Naive thymus-derived CD4-positive, alpha-beta T cell (primary cell): Measurements from ENCODE around the gene PTP4A1. TPM values are rescaled to one million over a fixed set of nuclear protein-coding genes. Genes with fewer than 3 reads are reported as not detected.
A peak's percentile ranks its signal among the peaks of the same experiment; 100 is the strongest.

Experiments used
- ATAC-seq: fragments of 150-1000 bp; cut with Tn5 transposase; 2 replicates; pipeline ENCODE4 v1.10.0; 2021; ENCODE audit warnings: mild to moderate bottlenecking, moderate library complexity
- CTCF ChIA-PET: fragments of 350-600 bp; sonication (Branson Sonifier 250); formaldehyde crosslinking; loops from one replicate; lab custom pipeline; 2021; ENCODE audit warnings: antibody characterized with exemption; lab: Charles Lee
- POLR2A ChIA-PET: fragments of 350-600 bp; sonication (Branson Sonifier 250); formaldehyde crosslinking; loops from one replicate; lab custom pipeline; 2021; ENCODE audit warnings: antibody characterized with exemption, inconsistent platforms; lab: Charles Lee
- DNase-seq, 9 donors: peaks; one replicate each; pipeline versions ENCODE4 v3.0.0 to v3.0.0-alpha.2; 2020 to 2022; ENCODE audit warnings: mixed read lengths in 1 of 9
- H3K27ac ChIP-seq: one replicate; pipeline ENCODE4 v1.7.0; 2013; ENCODE audit warnings: mild to moderate bottlenecking, low read depth, low read length, moderate library complexity
- H3K27me3 ChIP-seq, 2 donors: one replicate each; pipeline ENCODE4 v1.7.0; 2013; ENCODE audit warnings: low read length in 2 of 2, mild to moderate bottlenecking in 2 of 2, moderate library complexity in 2 of 2; ENCODE audit not compliant: control insufficient read depth in 2 of 2, insufficient read depth in 2 of 2
- H3K36me3 ChIP-seq, 3 experiments: 1 replicate in 2 of 3; 2 replicates in 1 of 3; pipeline ENCODE4 v1.7.0; 2013; ENCODE audit warnings: low read length in 3 of 3, mild to moderate bottlenecking in 3 of 3, moderate library complexity in 1 of 3; ENCODE audit not compliant: insufficient read depth in 3 of 3, control insufficient read depth in 2 of 3
- H3K4me1 ChIP-seq, 2 donors: one replicate each; pipeline ENCODE4 v1.7.0; 2013; ENCODE audit warnings: low read length in 2 of 2, mild to moderate bottlenecking in 2 of 2, moderate library complexity in 1 of 2; ENCODE audit not compliant: control insufficient read depth in 2 of 2, insufficient read depth in 2 of 2
- H3K4me3 ChIP-seq: 2 replicates; pipeline ENCODE4 v1.7.0; 2013; ENCODE audit warnings: mild to moderate bottlenecking, low read length
- H3K9me3 ChIP-seq, 3 experiments: 1 replicate in 2 of 3; 2 replicates in 1 of 3; pipeline ENCODE4 v1.7.0; 2013; ENCODE audit warnings: low read length in 3 of 3; ENCODE audit not compliant: control insufficient read depth in 2 of 3
- H3K27ac Mint-ChIP-seq, 9 donors: one replicate each; pipeline ENCODE4 v1.8.0; 2020 to 2022; ENCODE audit warnings: mixed read lengths in 9 of 9, mild to moderate bottlenecking in 8 of 9, moderate library complexity in 5 of 9, inconsistent platforms in 2 of 9
- H3K27me3 Mint-ChIP-seq, 5 donors: one replicate each; pipeline ENCODE4 v1.8.0; 2021 to 2022; ENCODE audit warnings: mixed read lengths in 5 of 5, mild to moderate bottlenecking in 1 of 5
- H3K36me3 Mint-ChIP-seq, 5 donors: one replicate each; pipeline ENCODE4 v1.8.0; 2020 to 2022; ENCODE audit warnings: mixed read lengths in 5 of 5, mild to moderate bottlenecking in 3 of 5, inconsistent platforms in 1 of 5
- H3K4me1 Mint-ChIP-seq, 7 donors: one replicate each; pipeline ENCODE4 v1.8.0; 2020 to 2022; ENCODE audit warnings: mixed read lengths in 7 of 7, mild to moderate bottlenecking in 3 of 7, inconsistent platforms in 1 of 7
- H3K4me3 Mint-ChIP-seq, 10 donors: one replicate each; pipeline ENCODE4 v1.8.0; 2020 to 2022; ENCODE audit warnings: mild to moderate bottlenecking in 10 of 10, mixed read lengths in 10 of 10, moderate library complexity in 6 of 10, inconsistent platforms in 2 of 10
- H3K9me3 Mint-ChIP-seq, 11 donors: one replicate each; pipeline ENCODE4 v1.8.0; 2020 to 2022; ENCODE audit warnings: mixed read lengths in 11 of 11, mild to moderate bottlenecking in 4 of 11, inconsistent platforms in 1 of 11, moderate library complexity in 1 of 11
- intact Hi-C, 2 donors: fragments of 100-400 bp; cut with micrococcal nuclease; formaldehyde crosslinking; loops; one replicate each; pipeline ENCODE4 v1.15.1; 2023
- polyA plus RNA-seq, 2 donors: library from polyadenylated mRNA; unstranded; fragments of 300-500 nt; fragmentation: Illumina TruSeq; gene quantifications; one replicate each; pipeline ENCODE4 v1.2.3, GENCODE V29; 2021
- total RNA-seq, 6 experiments: library from RNA in 5 of 6; stranded (reverse) in 5 of 6; gene quantifications; 1 replicate in 5 of 6; 2 replicates in 1 of 6; pipeline ENCODE4 v1.2.3 and lab custom pipeline; 2021 to 2026

PTP4A1 gene
- total and polyA plus RNA-seq, 7 experiments from 2014 or later = 26.4 to 165 (median 47.5) TPM

DNA sequence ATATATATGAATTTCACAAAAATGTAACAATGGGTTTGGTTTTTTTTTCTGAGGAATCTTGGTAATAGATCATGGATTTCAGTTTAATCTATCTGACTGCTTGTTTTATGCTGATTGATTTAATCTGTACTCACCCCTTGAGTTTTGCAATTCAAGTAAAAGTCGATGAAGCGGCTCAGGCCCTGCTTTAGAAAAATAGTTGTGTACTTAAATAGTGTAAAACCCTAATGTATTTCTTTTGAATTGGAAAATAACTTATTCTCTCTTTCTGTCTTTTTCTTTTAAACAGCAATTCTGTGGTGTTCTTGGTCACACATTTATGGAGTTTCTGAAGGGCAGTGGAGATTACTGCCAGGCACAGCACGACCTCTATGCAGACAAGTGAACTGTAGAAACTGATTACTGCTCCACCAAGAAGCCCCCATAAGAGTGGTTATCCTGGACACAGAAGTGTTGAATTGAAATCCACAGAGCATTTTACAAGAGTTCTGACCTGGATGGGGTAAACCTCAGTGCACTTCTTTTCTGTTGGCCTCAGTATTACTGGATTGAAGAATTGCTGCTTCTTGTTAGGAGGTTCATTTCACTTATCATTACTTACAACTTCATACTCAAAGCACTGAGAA lies 4.0 kb downstream of the PTP4A1 start:
- H3K27ac Mint-ChIP-seq = peak overlapping the region in 1 of 9 donors; percentile 38
- POLR2A ChIA-PET = interaction anchor here (1.0 kb wide), 1 partner anchor 60 kb away, joined by 4 read pairs; the partner anchor contains the start of gene PHF3
- H3K36me3 Mint-ChIP-seq = peaks cover 9 to 30% (median 27%) of the 10 kb centered on the region in 5 donors
- H3K27me3 Mint-ChIP-seq = no peaks in the 10 kb centered on the region
- DNase-seq = no peak
- ATAC-seq = no peak
- Histone ChIP-seq H3K4me3 (no peak overlapping the region), H3K27me3 (no peaks in the 10 kb centered on the region), H3K9me3 (no peaks in the 10 kb centered on the region), H3K27ac (no peak overlapping the region), H3K36me3 (peaks cover 10 to 36% (median 19%) of the 10 kb centered on the region in 3 experiments), H3K4me1 (peaks cover 10 to 16% of the 10 kb centered on the region in 2 donors)
- CTCF ChIA-PET = no interaction called here
- H3K4me1 Mint-ChIP-seq = peaks cover 21 to 43% (median 39%) of the 10 kb centered on the region in 7 donors
- H3K4me3 Mint-ChIP-seq = peak overlapping the region in 3 of 10 donors; percentile 5 to 12 (median 10)
- peaks cover 0 to 5% (median 0%) of the 10 kb centered on the region in 11 donors for H3K9me3 Mint-ChIP-seq
- intact Hi-C loops = no loop called here

DNA sequence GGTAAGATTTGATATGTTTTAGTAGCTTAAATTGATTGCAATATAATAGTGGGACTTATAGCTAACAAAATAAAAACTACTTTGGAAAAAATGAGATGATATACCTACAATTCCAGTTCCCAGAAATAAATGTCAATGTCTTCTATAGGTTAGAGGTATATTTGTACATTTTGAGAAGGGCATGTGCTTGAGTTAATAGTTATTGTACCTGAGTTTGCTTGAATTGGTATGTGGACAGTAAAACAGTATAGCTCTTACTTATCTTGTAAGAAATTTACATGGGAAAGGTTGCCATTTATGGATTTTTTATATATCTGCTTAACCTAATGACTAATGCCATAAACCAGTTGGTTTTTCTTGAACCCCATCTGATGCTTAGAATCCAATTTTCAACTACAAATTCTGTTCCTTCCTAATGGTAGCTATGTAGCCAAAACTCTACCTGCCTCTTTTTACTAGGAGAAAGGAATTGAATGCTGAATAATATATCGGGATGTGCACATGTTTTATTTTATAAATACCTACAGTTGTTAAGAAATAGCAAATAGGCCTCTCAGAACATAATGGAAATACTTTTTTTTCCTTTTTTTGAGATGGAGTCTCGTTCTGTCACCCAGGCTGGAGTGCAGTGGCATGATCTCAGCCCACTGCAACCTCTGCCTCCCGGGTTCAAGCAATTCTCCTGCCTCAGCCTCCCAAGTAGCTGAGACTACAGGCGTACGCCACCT lies 4.9 kb downstream of the PTP4A1 start:
- H3K27me3 Mint-ChIP-seq = no peaks in the 10 kb centered on the region
- H3K36me3 ChIP-seq = peaks cover 10 to 36% (median 19%) of the 10 kb centered on the region in 3 experiments

DNA sequence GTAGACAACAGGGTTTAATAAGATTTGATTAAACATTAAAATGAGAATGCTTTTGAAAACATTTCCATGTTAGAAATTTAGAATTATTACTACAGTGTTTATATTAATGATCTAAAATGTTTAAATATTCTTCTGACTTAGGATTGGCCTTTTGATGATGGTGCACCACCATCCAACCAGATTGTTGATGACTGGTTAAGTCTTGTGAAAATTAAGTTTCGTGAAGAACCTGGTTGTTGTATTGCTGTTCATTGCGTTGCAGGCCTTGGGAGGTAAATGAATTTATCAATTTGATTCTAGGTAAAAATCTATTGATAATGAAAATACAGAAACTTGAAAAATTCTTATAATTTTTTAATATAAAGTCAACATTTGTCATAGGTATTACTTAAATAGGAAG lies 6.5 kb downstream of the PTP4A1 start:
- CTCF ChIA-PET = interaction anchor here (0.7 to 1.2 kb wide), 2 partner anchors 20 to 148 kb away, joined by 3 read pairs; no protein-coding TSS in a partner anchor
- Histone ChIP-seq H3K36me3 (peaks cover 13 to 29% (median 19%) of the 10 kb centered on the region in 3 experiments), H3K4me1 (peaks cover 10 to 11% of the 10 kb centered on the region in 2 donors), H3K27me3 (no peaks in the 10 kb centered on the region), H3K4me3 (no peak overlapping the region), H3K27ac (no peak overlapping the region), H3K9me3 (no peaks in the 10 kb centered on the region)
- H3K27me3 Mint-ChIP-seq = no peaks in the 10 kb centered on the region
- intact Hi-C loops = no loop called here
- DNase-seq (no peak), ATAC-seq (no peak)
- peaks cover 17 to 36% (median 31%) of the 10 kb centered on the region in 7 donors for H3K4me1 Mint-ChIP-seq
- H3K9me3 Mint-ChIP-seq = no peaks in the 10 kb centered on the region
- H3K36me3 Mint-ChIP-seq = peaks cover 10 to 36% (median 30%) of the 10 kb centered on the region in 5 donors
- no peak overlapping the region for H3K4me3 Mint-ChIP-seq
- POLR2A ChIA-PET = no interaction called here
- H3K27ac Mint-ChIP-seq = no peak overlapping the region

More for the DNA sequence above, 4.9 kb downstream of the PTP4A1 start:
- H3K27me3 ChIP-seq = no peaks in the 10 kb centered on the region
- H3K4me1 ChIP-seq = peaks cover 10 to 12% of the 10 kb centered on the region in 2 donors
- H3K4me3 ChIP-seq = no peak overlapping the region
- Mint-ChIP-seq H3K4me3 (no peak overlapping the region), H3K27ac (peak overlapping the region in 1 of 9 donors; percentile 32), H3K9me3 (peaks cover 0 to 2% (median 0%) of the 10 kb centered on the region in 11 donors), H3K36me3 (peaks cover 10 to 32% (median 29%) of the 10 kb centered on the region in 5 donors), H3K4me1 (peaks cover 17 to 38% (median 33%) of the 10 kb centered on the region in 7 donors)
- no peak overlapping the region for H3K27ac ChIP-seq
- no peak for ATAC-seq
- ChIA-PET POLR2A (interaction anchor here (1.0 kb wide), 1 partner anchor 59 kb away, joined by 4 read pairs; the partner anchor contains the start of gene PHF3), CTCF (no interaction called here)
- no peaks in the 10 kb centered on the region for H3K9me3 ChIP-seq
- intact Hi-C loops = no loop called here
- no peak for DNase-seq

DNA sequence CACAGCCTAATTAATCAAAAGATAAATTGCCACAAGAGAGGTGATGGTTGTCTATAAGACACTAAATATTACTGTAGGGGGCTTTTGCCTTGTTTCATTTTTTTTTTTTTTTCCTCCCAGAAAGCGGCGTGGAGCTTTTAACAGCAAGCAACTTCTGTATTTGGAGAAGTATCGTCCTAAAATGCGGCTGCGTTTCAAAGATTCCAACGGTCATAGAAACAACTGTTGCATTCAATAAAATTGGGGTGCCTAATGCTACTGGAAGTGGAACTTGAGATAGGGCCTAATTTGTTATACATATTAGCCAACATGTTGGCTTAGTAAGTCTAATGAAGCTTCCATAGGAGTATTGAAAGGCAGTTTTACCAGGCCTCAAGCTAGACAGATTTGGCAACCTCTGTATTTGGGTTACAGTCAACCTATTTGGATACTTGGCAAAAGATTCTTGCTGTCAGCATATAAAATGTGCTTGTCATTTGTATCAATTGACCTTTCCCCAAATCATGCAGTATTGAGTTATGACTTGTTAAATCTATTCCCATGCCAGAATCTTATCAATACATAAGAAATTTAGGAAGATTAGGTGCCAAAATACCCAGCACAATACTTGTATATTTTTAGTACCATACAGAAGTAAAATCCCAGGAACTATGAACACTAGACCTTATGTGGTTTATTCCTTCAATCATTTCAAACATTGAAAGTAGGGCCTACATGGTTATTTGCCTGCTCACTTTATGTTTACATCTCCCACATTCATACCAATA lies 7.8 kb downstream of the PTP4A1 start:
- Mint-ChIP-seq H3K27ac (peak overlapping the region in 2 of 9 donors; percentile 10 to 65), H3K27me3 (no peaks in the 10 kb centered on the region), H3K4me1 (peaks cover 6 to 22% (median 18%) of the 10 kb centered on the region in 7 donors), H3K36me3 (peaks cover 10 to 36% (median 29%) of the 10 kb centered on the region in 5 donors), H3K4me3 (no peak overlapping the region), H3K9me3 (peaks cover 0 to under 1% (median 0%) of the 10 kb centered on the region in 11 donors)
- no peak for DNase-seq
- intact Hi-C loops = no loop called here
- Histone ChIP-seq H3K36me3 (peaks cover 13 to 29% (median 19%) of the 10 kb centered on the region in 3 experiments), H3K27ac (no peak overlapping the region), H3K4me3 (no peak overlapping the region), H3K9me3 (no peaks in the 10 kb centered on the region), H3K27me3 (no peaks in the 10 kb centered on the region), H3K4me1 (no peaks in the 10 kb centered on the region)
- ChIA-PET CTCF (no interaction called here), POLR2A (no interaction called here)
- ATAC-seq = no peak

DNA sequence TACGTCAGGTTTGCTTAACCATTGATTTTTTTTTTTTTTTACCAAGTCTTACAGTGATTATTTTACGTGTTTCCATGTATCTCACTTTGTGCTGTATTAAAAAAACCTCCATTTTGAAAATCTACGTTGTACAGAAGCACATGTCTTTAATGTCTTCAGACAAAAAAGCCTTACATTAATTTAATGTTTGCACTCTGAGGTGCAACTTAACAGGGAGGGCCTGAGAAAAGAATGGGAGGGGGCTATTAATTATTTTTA lies 8.4 kb downstream of the PTP4A1 start:
- H3K9me3 Mint-ChIP-seq = peaks cover 0 to 2% (median 0%) of the 10 kb centered on the region in 11 donors
- ATAC-seq (no peak), DNase-seq (no peak)
- H3K4me1 Mint-ChIP-seq = peaks cover 6 to 17% (median 13%) of the 10 kb centered on the region in 7 donors
- peak overlapping the region in 2 of 9 donors; percentile 10 to 65 for H3K27ac Mint-ChIP-seq
- no peak overlapping the region for H3K4me3 ChIP-seq
- H3K9me3 ChIP-seq = no peaks in the 10 kb centered on the region
- POLR2A ChIA-PET = no interaction called here
- peaks cover 13 to 29% (median 19%) of the 10 kb centered on the region in 3 experiments for H3K36me3 ChIP-seq
- H3K4me3 Mint-ChIP-seq = no peak overlapping the region
- H3K4me1 ChIP-seq = no peaks in the 10 kb centered on the region
- peaks cover 10 to 36% (median 29%) of the 10 kb centered on the region in 5 donors for H3K36me3 Mint-ChIP-seq
- H3K27ac ChIP-seq = no peak overlapping the region
- intact Hi-C loops = no loop called here
- no peaks in the 10 kb centered on the region for H3K27me3 ChIP-seq
- H3K27me3 Mint-ChIP-seq = no peaks in the 10 kb centered on the region
- CTCF ChIA-PET = no interaction called here

DNA sequence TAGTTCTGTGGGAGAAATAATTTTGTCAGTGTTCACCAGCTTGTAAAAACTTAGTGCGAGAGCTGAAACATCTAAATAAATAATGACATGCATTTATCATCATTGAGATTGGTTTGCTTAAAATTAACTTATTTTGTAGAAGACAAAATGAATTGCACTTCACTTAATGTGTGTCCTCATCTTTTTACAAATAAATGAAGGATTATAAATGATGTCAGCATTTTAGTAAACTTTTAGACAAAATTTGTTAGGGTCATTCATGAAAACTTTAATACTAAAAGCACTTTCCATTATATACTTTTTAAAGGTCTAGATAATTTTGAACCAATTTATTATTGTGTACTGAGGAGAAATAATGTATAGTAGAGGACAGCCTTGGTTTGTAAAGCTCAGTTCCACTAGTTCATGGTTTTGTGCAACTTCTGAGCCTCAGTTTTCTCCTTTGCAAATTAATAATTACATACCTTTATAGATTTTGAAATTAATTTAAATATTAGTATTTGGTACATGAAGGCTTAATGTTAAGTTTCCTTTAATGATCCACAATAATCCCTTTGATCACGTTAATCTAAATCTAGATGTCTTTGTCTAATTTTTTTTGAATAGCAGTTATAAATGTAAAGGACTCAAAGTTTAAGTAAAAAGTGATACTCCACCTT lies 9.2 kb downstream of the PTP4A1 start:
- Mint-ChIP-seq H3K27ac (peak overlapping the region in 1 of 9 donors; percentile 61), H3K9me3 (peaks cover 0 to 2% (median 0%) of the 10 kb centered on the region in 11 donors), H3K4me3 (no peak overlapping the region), H3K4me1 (peaks cover 2 to 11% (median 8%) of the 10 kb centered on the region in 7 donors), H3K27me3 (peaks cover 0 to 8% (median 0%) of the 10 kb centered on the region in 5 donors), H3K36me3 (peaks cover 10 to 33% (median 26%) of the 10 kb centered on the region in 5 donors)
- H3K4me3 ChIP-seq = no peak overlapping the region
- no peak for ATAC-seq
- POLR2A ChIA-PET = interaction anchor here (0.7 kb wide), 1 partner anchor 17 kb away, joined by 4 read pairs; no protein-coding TSS in a partner anchor
- H3K27ac ChIP-seq = no peak overlapping the region
- CTCF ChIA-PET = no interaction called here
- no peak for DNase-seq
- H3K9me3 ChIP-seq = no peaks in the 10 kb centered on the region
- intact Hi-C loops = no loop called here
- H3K27me3 ChIP-seq = no peaks in the 10 kb centered on the region
- no peaks in the 10 kb centered on the region for H3K4me1 ChIP-seq
- peaks cover 11 to 27% (median 19%) of the 10 kb centered on the region in 3 experiments for H3K36me3 ChIP-seq
